HUES48 (cell line): ENCODE results near the gene SH3TC2.

Experiments
- H3K27ac ChIP-seq: one replicate; pipeline ENCODE4 v1.7.0; 2013; ENCODE audit warnings: low read depth, low read length, inconsistent platforms
- H3K27me3 ChIP-seq: 2 replicates; pipeline ENCODE4 v1.6.1; 2013; ENCODE audit warnings: mild to moderate bottlenecking, low read length; ENCODE audit not compliant: control insufficient read depth, insufficient read depth
- H3K36me3 ChIP-seq: 2 replicates; pipeline ENCODE4 v1.6.1; 2013; ENCODE audit warnings: low read length; ENCODE audit not compliant: control insufficient read depth, insufficient read depth
- H3K4me1 ChIP-seq: 2 replicates; pipeline ENCODE4 v1.6.1; 2013; ENCODE audit warnings: mild to moderate bottlenecking, low read length; ENCODE audit not compliant: control insufficient read depth, insufficient read depth
- H3K4me3 ChIP-seq: 2 replicates; pipeline ENCODE4 v1.5.1; 2013; ENCODE audit warnings: mild to moderate bottlenecking, low read depth, low read length
- H3K9ac ChIP-seq: 2 replicates; pipeline ENCODE4 v1.6.1; 2013; ENCODE audit warnings: mild to moderate bottlenecking, low read depth, low read length, moderate library complexity
- H3K9me3 ChIP-seq: 2 replicates; pipeline ENCODE4 v1.6.1; 2013; ENCODE audit warnings: low read length; ENCODE audit not compliant: control insufficient read depth, insufficient read depth

Gene SH3TC2

GRCh38 chr5:148972396-148972795, 90.5 kb downstream of the SH3TC2 start:
- Histone ChIP-seq H3K4me1 (peaks cover 13% of the 10 kb centered on the region), H3K36me3 (no peaks in the 10 kb centered on the region), H3K27ac (no peak overlapping the region), H3K9ac (no peak overlapping the region), H3K4me3 (no peak overlapping the region), H3K9me3 (no peaks in the 10 kb centered on the region), H3K27me3 (no peaks in the 10 kb centered on the region)

- Histone ChIP-seq H3K4me3 (no peak overlapping the region), H3K36me3 (no peaks in the 10 kb centered on the region), H3K9ac (no peak overlapping the region), H3K9me3 (no peaks in the 10 kb centered on the region), H3K27ac (no peak overlapping the region), H3K4me1 (peaks cover 10% of the 10 kb centered on the region), H3K27me3 (no peaks in the 10 kb centered on the region)
Measured at GRCh38 chr5:148970876-148971275, 92.0 kb downstream of the SH3TC2 start.

GRCh38 chr5:148970228-148970627, 92.6 kb downstream of the SH3TC2 start:
- H3K36me3 ChIP-seq: no peaks in the 10 kb centered on the region
- H3K4me3 ChIP-seq: no peak overlapping the region
- H3K27me3 ChIP-seq: no peaks in the 10 kb centered on the region
- H3K27ac ChIP-seq: peak overlapping the region; percentile 11
- H3K4me1 ChIP-seq: peaks cover 10% of the 10 kb centered on the region
- H3K9ac ChIP-seq: no peak overlapping the region
- no peaks in the 10 kb centered on the region for H3K9me3 ChIP-seq

- Histone ChIP-seq H3K27ac (no peak overlapping the region), H3K4me3 (no peak overlapping the region), H3K9ac (no peak overlapping the region), H3K4me1 (peaks cover 10% of the 10 kb centered on the region), H3K36me3 (no peaks in the 10 kb centered on the region), H3K27me3 (no peaks in the 10 kb centered on the region), H3K9me3 (no peaks in the 10 kb centered on the region)
Measured at GRCh38 chr5:148969291-148969690, 93.6 kb downstream of the SH3TC2 start.

- no peaks in the 10 kb centered on the region for H3K36me3 ChIP-seq
- H3K27ac ChIP-seq: no peak overlapping the region
- H3K9ac ChIP-seq: no peak overlapping the region
- H3K27me3 ChIP-seq: no peaks in the 10 kb centered on the region
- H3K4me1 ChIP-seq: peaks cover 10% of the 10 kb centered on the region
- H3K4me3 ChIP-seq: no peak overlapping the region
- H3K9me3 ChIP-seq: no peaks in the 10 kb centered on the region
Measured at GRCh38 chr5:148968311-148968710, 94.6 kb downstream of the SH3TC2 start.

GRCh38 chr5:148967783-148968182, 95.1 kb downstream of the SH3TC2 start:
- Histone ChIP-seq H3K27me3 (no peaks in the 10 kb centered on the region), H3K9ac (no peak overlapping the region), H3K36me3 (no peaks in the 10 kb centered on the region), H3K9me3 (no peaks in the 10 kb centered on the region), H3K4me1 (peaks cover 10% of the 10 kb centered on the region), H3K4me3 (no peak overlapping the region), H3K27ac (no peak overlapping the region)

GRCh38 chr5:148966938-148967337, 95.9 kb downstream of the SH3TC2 start:
- H3K27me3 ChIP-seq: no peaks in the 10 kb centered on the region
- no peak overlapping the region for H3K4me3 ChIP-seq
- H3K9me3 ChIP-seq: no peaks in the 10 kb centered on the region
- H3K27ac ChIP-seq: no peak overlapping the region
- peaks cover 10% of the 10 kb centered on the region for H3K4me1 ChIP-seq
- no peak overlapping the region for H3K9ac ChIP-seq
- no peaks in the 10 kb centered on the region for H3K36me3 ChIP-seq

- H3K9me3 ChIP-seq: no peaks in the 10 kb centered on the region
Measured at GRCh38 chr5:148966348-148966747, 96.5 kb downstream of the SH3TC2 start.

GRCh38 chr5:148965511-148966265, 97.2 kb downstream of the SH3TC2 start:
- Histone ChIP-seq H3K36me3 (no peaks in the 10 kb centered on the region), H3K27ac (no peak overlapping the region), H3K9ac (no peak overlapping the region)

More at GRCh38 chr5:148966348-148966747, 96.5 kb downstream of the SH3TC2 start:
- Histone ChIP-seq H3K4me1 (peaks cover 10% of the 10 kb centered on the region), H3K36me3 (no peaks in the 10 kb centered on the region), H3K27ac (no peak overlapping the region), H3K27me3 (no peaks in the 10 kb centered on the region), H3K4me3 (no peak overlapping the region), H3K9ac (no peak overlapping the region)

GRCh38 chr5:148963664-148964063, 99.2 kb downstream of the SH3TC2 start:
- Histone ChIP-seq H3K36me3 (no peaks in the 10 kb centered on the region), H3K9ac (no peak overlapping the region), H3K9me3 (no peaks in the 10 kb centered on the region), H3K4me3 (no peak overlapping the region), H3K27me3 (no peaks in the 10 kb centered on the region), H3K4me1 (no peaks in the 10 kb centered on the region), H3K27ac (no peak overlapping the region)

More at GRCh38 chr5:148965511-148966265, 97.2 kb downstream of the SH3TC2 start:
- Histone ChIP-seq H3K27me3 (no peaks in the 10 kb centered on the region), H3K9me3 (no peaks in the 10 kb centered on the region), H3K4me3 (no peak overlapping the region), H3K4me1 (peaks cover 10% of the 10 kb centered on the region)

- Histone ChIP-seq H3K4me1 (no peaks in the 10 kb centered on the region), H3K27ac (no peak overlapping the region), H3K4me3 (no peak overlapping the region), H3K27me3 (no peaks in the 10 kb centered on the region), H3K9ac (no peak overlapping the region), H3K36me3 (no peaks in the 10 kb centered on the region), H3K9me3 (no peaks in the 10 kb centered on the region)
Measured at GRCh38 chr5:148962761-148963324, 100.0 kb downstream of the SH3TC2 start.
